ENCODE data around the gene ZNF516.

ZNF516 gene

GRCh38 chr18:76378526-76379215 lies 116.4 kb downstream of the ZNF516 start:
- H2BK120ac ChIP-seq (ENCODE audit: low read depth, low read length) = no peak overlapping the region
- peaks cover 33 to 34% of the 10 kb centered on the region in 2 experiments for H3K36me3 ChIP-seq (ENCODE audit: control insufficient read depth in 1 of 2, insufficient read depth in 2 of 2, low read depth in 1 of 2, low read length in 2 of 2)
- no peak overlapping the region for H4K91ac ChIP-seq (ENCODE audit: low read length)
- H3K27ac ChIP-seq (ENCODE audit: low read length, poor library complexity, severe bottlenecking) = no peak overlapping the region
- H3K9me3 ChIP-seq (ENCODE audit: control insufficient read depth, low read length) = no peaks in the 10 kb centered on the region
- H3K14ac ChIP-seq (ENCODE audit: low read length in 2 of 2) = no peak overlapping the region
- H3K4me2 ChIP-seq (ENCODE audit: low read length, poor library complexity, severe bottlenecking) = no peak overlapping the region
- 96% methylated on average over 32 of the region's 32 CpGs for WGBS
- no peak overlapping the region for H3K4me3 ChIP-seq (ENCODE audit: insufficient read depth in 1 of 2, low read depth in 1 of 2, low read length in 2 of 2)
- no peak for DNase-seq
- H3K79me1 ChIP-seq (replicated peaks; ENCODE audit: low read length, poor library complexity, severe bottlenecking) = peaks cover 39% of the 10 kb centered on the region
- no peak overlapping the region for H2BK15ac ChIP-seq (ENCODE audit: low read depth, poor library complexity, severe bottlenecking)
- H2AK5ac ChIP-seq (ENCODE audit: low read length, severe bottlenecking) = no peak overlapping the region
- H3K4ac ChIP-seq (ENCODE audit: low read depth in 1 of 2, low read length in 2 of 2) = no peak overlapping the region
- H3K9ac ChIP-seq (ENCODE audit: low read length) = no peak overlapping the region
- no peak overlapping the region for H4K8ac ChIP-seq (ENCODE audit: low read length)
- no peak overlapping the region for H2BK12ac ChIP-seq (ENCODE audit: low read length in 2 of 2)
- H2AFZ ChIP-seq (ENCODE audit: low read depth, low read length) = no peak overlapping the region
- no peak overlapping the region for H3K23ac ChIP-seq (ENCODE audit: low read length in 2 of 2)
- H3K4me1 ChIP-seq (ENCODE audit: control insufficient read depth, insufficient read depth, low read depth, low read length) = no peaks in the 10 kb centered on the region
- no peaks in the 10 kb centered on the region for H3K27me3 ChIP-seq (ENCODE audit: control insufficient read depth in 1 of 2, insufficient read depth in 1 of 2, low read length in 2 of 2)
- no peak overlapping the region for H2BK5ac ChIP-seq (ENCODE audit: low read depth, low read length, poor library complexity, severe bottlenecking)
- H3K18ac ChIP-seq (ENCODE audit: low read depth in 1 of 2, low read length in 2 of 2) = no peak overlapping the region

GRCh38 chr18:76377359-76377756 lies 117.7 kb downstream of the ZNF516 start:
- DNase-seq = no peak
- Histone ChIP-seq H4K8ac (ENCODE audit: low read length) (no peak overlapping the region), H3K27ac (ENCODE audit: low read length, poor library complexity, severe bottlenecking) (no peak overlapping the region), H2BK12ac (ENCODE audit: low read length in 2 of 2) (no peak overlapping the region), H3K27me3 (ENCODE audit: control insufficient read depth in 1 of 2, insufficient read depth in 1 of 2, low read length in 2 of 2) (no peaks in the 10 kb centered on the region), H3K36me3 (ENCODE audit: control insufficient read depth in 1 of 2, insufficient read depth in 2 of 2, low read depth in 1 of 2, low read length in 2 of 2) (peaks cover 33 to 34% of the 10 kb centered on the region in 2 experiments), H2BK5ac (ENCODE audit: low read depth, low read length, poor library complexity, severe bottlenecking) (no peak overlapping the region), H2AFZ (ENCODE audit: low read depth, low read length) (no peak overlapping the region), H3K9me3 (ENCODE audit: control insufficient read depth, low read length) (no peaks in the 10 kb centered on the region), H2BK15ac (ENCODE audit: low read depth, poor library complexity, severe bottlenecking) (no peak overlapping the region), H3K4me2 (ENCODE audit: low read length, poor library complexity, severe bottlenecking) (no peak overlapping the region), H3K4ac (ENCODE audit: low read depth in 1 of 2, low read length in 2 of 2) (no peak overlapping the region), H3K4me1 (ENCODE audit: control insufficient read depth, insufficient read depth, low read depth, low read length) (no peaks in the 10 kb centered on the region), H4K91ac (ENCODE audit: low read length) (no peak overlapping the region), H2AK5ac (ENCODE audit: low read length, severe bottlenecking) (no peak overlapping the region), H3K14ac (ENCODE audit: low read length in 2 of 2) (no peak overlapping the region), H3K9ac (ENCODE audit: low read length) (no peak overlapping the region), H3K79me1 (replicated peaks; ENCODE audit: low read length, poor library complexity, severe bottlenecking) (peaks cover 36% of the 10 kb centered on the region), H3K23ac (ENCODE audit: low read length in 2 of 2) (no peak overlapping the region), H2BK120ac (ENCODE audit: low read depth, low read length) (no peak overlapping the region), H3K4me3 (ENCODE audit: insufficient read depth in 1 of 2, low read depth in 1 of 2, low read length in 2 of 2) (no peak overlapping the region), H3K18ac (ENCODE audit: low read depth in 1 of 2, low read length in 2 of 2) (no peak overlapping the region)
- WGBS = 85% methylated on average over 3 of the region's 3 CpGs

- Histone ChIP-seq H2BK5ac (ENCODE audit: low read depth, low read length, poor library complexity, severe bottlenecking) (no peak overlapping the region), H2AK5ac (ENCODE audit: low read length, severe bottlenecking) (no peak overlapping the region), H3K27ac (ENCODE audit: low read length, poor library complexity, severe bottlenecking) (no peak overlapping the region), H3K4me1 (ENCODE audit: control insufficient read depth, insufficient read depth, low read depth, low read length) (no peaks in the 10 kb centered on the region), H3K9ac (ENCODE audit: low read length) (no peak overlapping the region), H3K79me1 (replicated peaks; ENCODE audit: low read length, poor library complexity, severe bottlenecking) (peaks cover 40% of the 10 kb centered on the region), H3K18ac (ENCODE audit: low read depth in 1 of 2, low read length in 2 of 2) (no peak overlapping the region), H3K4me2 (ENCODE audit: low read length, poor library complexity, severe bottlenecking) (no peak overlapping the region), H3K36me3 (ENCODE audit: control insufficient read depth in 1 of 2, insufficient read depth in 2 of 2, low read depth in 1 of 2, low read length in 2 of 2) (peaks cover 33 to 36% of the 10 kb centered on the region in 2 experiments), H4K8ac (ENCODE audit: low read length) (no peak overlapping the region), H3K14ac (ENCODE audit: low read length in 2 of 2) (no peak overlapping the region), H3K9me3 (ENCODE audit: control insufficient read depth, low read length) (no peaks in the 10 kb centered on the region), H3K23ac (ENCODE audit: low read length in 2 of 2) (no peak overlapping the region), H3K27me3 (ENCODE audit: control insufficient read depth in 1 of 2, insufficient read depth in 1 of 2, low read length in 2 of 2) (no peaks in the 10 kb centered on the region), H2BK12ac (ENCODE audit: low read length in 2 of 2) (no peak overlapping the region), H4K91ac (ENCODE audit: low read length) (no peak overlapping the region), H2AFZ (ENCODE audit: low read depth, low read length) (no peak overlapping the region), H3K4ac (ENCODE audit: low read depth in 1 of 2, low read length in 2 of 2) (no peak overlapping the region), H3K4me3 (ENCODE audit: insufficient read depth in 1 of 2, low read depth in 1 of 2, low read length in 2 of 2) (no peak overlapping the region), H2BK120ac (ENCODE audit: low read depth, low read length) (no peak overlapping the region), H2BK15ac (ENCODE audit: low read depth, poor library complexity, severe bottlenecking) (no peak overlapping the region)
- 94% methylated on average over 26 of the region's 27 CpGs for WGBS
- no peak for DNase-seq
Observed at GRCh38 chr18:76376668-76377358, 118.2 kb downstream of the ZNF516 start.

- Histone ChIP-seq H3K14ac (ENCODE audit: low read length in 2 of 2) (no peak overlapping the region), H3K9ac (ENCODE audit: low read length) (no peak overlapping the region), H2AFZ (ENCODE audit: low read depth, low read length) (no peak overlapping the region), H3K18ac (ENCODE audit: low read depth in 1 of 2, low read length in 2 of 2) (no peak overlapping the region), H3K9me3 (ENCODE audit: control insufficient read depth, low read length) (no peaks in the 10 kb centered on the region), H2AK5ac (ENCODE audit: low read length, severe bottlenecking) (no peak overlapping the region), H3K4me1 (ENCODE audit: control insufficient read depth, insufficient read depth, low read depth, low read length) (no peaks in the 10 kb centered on the region), H3K79me1 (replicated peaks; ENCODE audit: low read length, poor library complexity, severe bottlenecking) (peaks cover 45% of the 10 kb centered on the region), H2BK15ac (ENCODE audit: low read depth, poor library complexity, severe bottlenecking) (no peak overlapping the region), H2BK12ac (ENCODE audit: low read length in 2 of 2) (no peak overlapping the region), H3K4me3 (ENCODE audit: insufficient read depth in 1 of 2, low read depth in 1 of 2, low read length in 2 of 2) (no peak overlapping the region), H3K23ac (ENCODE audit: low read length in 2 of 2) (no peak overlapping the region), H2BK5ac (ENCODE audit: low read depth, low read length, poor library complexity, severe bottlenecking) (no peak overlapping the region), H3K4ac (ENCODE audit: low read depth in 1 of 2, low read length in 2 of 2) (no peak overlapping the region), H3K27ac (ENCODE audit: low read length, poor library complexity, severe bottlenecking) (no peak overlapping the region), H3K4me2 (ENCODE audit: low read length, poor library complexity, severe bottlenecking) (no peak overlapping the region), H3K36me3 (ENCODE audit: control insufficient read depth in 1 of 2, insufficient read depth in 2 of 2, low read depth in 1 of 2, low read length in 2 of 2) (peaks cover 33 to 42% of the 10 kb centered on the region in 2 experiments), H4K91ac (ENCODE audit: low read length) (no peak overlapping the region), H3K27me3 (ENCODE audit: control insufficient read depth in 1 of 2, insufficient read depth in 1 of 2, low read length in 2 of 2) (no peaks in the 10 kb centered on the region), H2BK120ac (ENCODE audit: low read depth, low read length) (no peak overlapping the region), H4K8ac (ENCODE audit: low read length) (no peak overlapping the region)
- DNase-seq = no peak
- 93% methylated on average over 2 of the region's 2 CpGs for WGBS
Observed at GRCh38 chr18:76376225-76376624, 118.8 kb downstream of the ZNF516 start.
